Skeletal muscle tissue (tissue), 4 donors: ENCODE results near the gene CACHD1. TPM values are rescaled to one million over a fixed set of nuclear protein-coding genes. Genes with fewer than 3 reads are reported as not detected.
"Not testable (repeated sequence)": the region's sequence is repeated elsewhere in the genome, so short reads cannot be mapped to it uniquely, and the experiment has no call there.

ENCODE experiments used
- H3K27ac ChIP-seq: one replicate; pipeline ENCODE4 v1.7.0; 2013; ENCODE audit warnings: mild to moderate bottlenecking, low read depth, low read length, inconsistent platforms
- H3K27me3 ChIP-seq, 3 donors: one replicate each; pipeline ENCODE4 v1.7.0; 2013; ENCODE audit warnings: low read length in 3 of 3; ENCODE audit not compliant: control insufficient read depth in 3 of 3, insufficient read depth in 3 of 3
- H3K36me3 ChIP-seq, 3 donors: one replicate each; pipeline ENCODE4 v1.7.0; 2013; ENCODE audit warnings: low read length in 3 of 3; ENCODE audit not compliant: control insufficient read depth in 3 of 3, insufficient read depth in 3 of 3
- H3K4me1 ChIP-seq, 3 donors: one replicate each; pipeline ENCODE4 v1.7.0; 2013; ENCODE audit warnings: low read length in 3 of 3, mild to moderate bottlenecking in 3 of 3; ENCODE audit not compliant: control insufficient read depth in 3 of 3, insufficient read depth in 3 of 3
- H3K4me3 ChIP-seq, 3 donors: one replicate each; pipeline ENCODE4 v1.7.0; 2013; ENCODE audit warnings: low read length in 3 of 3
- H3K9ac ChIP-seq, 3 donors: one replicate each; pipeline ENCODE4 v1.7.0; 2013; ENCODE audit warnings: low read length in 3 of 3, mild to moderate bottlenecking in 3 of 3, moderate library complexity in 2 of 3, low read depth in 1 of 3
- H3K9me3 ChIP-seq, 3 donors: one replicate each; pipeline ENCODE4 v1.7.0; 2013; ENCODE audit warnings: low read length in 3 of 3; ENCODE audit not compliant: control insufficient read depth in 3 of 3
- total RNA-seq: library from RNA; depleted of rRNA; stranded (reverse); fragments of >200 nt; gene quantifications from one replicate; pipeline ENCODE4 v1.2.3, GENCODE V29; 2014
- donor health status: Osteomylitis.

The CACHD1 gene
- total RNA-seq, 1 donor from 2014 or later, result 12.5 TPM

DNA sequence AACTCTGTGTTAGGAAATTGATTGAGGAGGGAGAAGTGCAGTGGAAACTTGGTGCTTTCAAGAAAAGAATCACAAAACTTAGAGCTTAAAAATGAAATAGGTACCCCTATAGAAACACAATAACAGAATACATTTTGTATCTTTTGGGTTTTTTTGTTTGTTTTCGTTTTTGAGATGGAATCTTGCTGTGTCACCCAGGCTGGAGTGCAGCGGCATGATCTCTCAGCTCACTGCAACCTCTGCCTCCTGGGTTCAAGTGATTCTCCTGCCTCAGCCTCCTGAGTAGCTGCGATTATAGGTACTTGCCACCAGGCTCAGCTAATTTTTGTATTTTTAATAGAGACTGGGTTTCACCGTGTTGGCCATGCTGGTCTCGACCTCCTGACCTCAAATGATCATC lies 223.5 kb downstream of the CACHD1 start:
- no peaks in the 10 kb centered on the region for H3K27me3 ChIP-seq
- H3K27ac ChIP-seq, result no peak overlapping the region
- H3K9ac ChIP-seq, result no peak overlapping the region
- no peak overlapping the region for H3K4me3 ChIP-seq
- no peaks in the 10 kb centered on the region for H3K9me3 ChIP-seq
- no peaks in the 10 kb centered on the region for H3K4me1 ChIP-seq
- peaks cover 0 to 5% (median 3%) of the 10 kb centered on the region in 3 donors for H3K36me3 ChIP-seq

DNA sequence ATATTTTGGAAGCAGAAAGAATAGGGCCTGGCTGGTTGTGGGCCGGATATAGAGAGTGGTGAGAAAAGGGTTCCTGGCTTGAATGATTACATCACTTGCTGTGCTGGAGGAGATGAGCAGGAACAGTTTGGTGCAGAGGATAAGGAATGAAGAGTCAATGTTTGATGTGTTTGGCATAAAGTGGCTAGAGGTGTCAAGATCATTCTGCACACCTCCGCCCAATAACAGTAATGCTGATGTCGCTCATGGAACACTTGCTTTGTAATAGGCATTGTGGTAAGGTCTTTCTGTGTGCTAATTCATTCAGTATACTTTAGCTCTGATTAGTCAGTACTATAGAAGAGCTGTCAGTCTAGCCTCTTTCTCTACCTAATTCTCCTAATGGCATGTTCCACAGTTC lies 226.9 kb downstream of the CACHD1 start:
- H3K4me3 ChIP-seq, result no peak overlapping the region
- H3K27ac ChIP-seq, result no peak overlapping the region
- no peaks in the 10 kb centered on the region for H3K36me3 ChIP-seq
- no peaks in the 10 kb centered on the region for H3K27me3 ChIP-seq
- no peak overlapping the region for H3K9ac ChIP-seq
- H3K4me1 ChIP-seq, result no peaks in the 10 kb centered on the region
- no peaks in the 10 kb centered on the region for H3K9me3 ChIP-seq

DNA sequence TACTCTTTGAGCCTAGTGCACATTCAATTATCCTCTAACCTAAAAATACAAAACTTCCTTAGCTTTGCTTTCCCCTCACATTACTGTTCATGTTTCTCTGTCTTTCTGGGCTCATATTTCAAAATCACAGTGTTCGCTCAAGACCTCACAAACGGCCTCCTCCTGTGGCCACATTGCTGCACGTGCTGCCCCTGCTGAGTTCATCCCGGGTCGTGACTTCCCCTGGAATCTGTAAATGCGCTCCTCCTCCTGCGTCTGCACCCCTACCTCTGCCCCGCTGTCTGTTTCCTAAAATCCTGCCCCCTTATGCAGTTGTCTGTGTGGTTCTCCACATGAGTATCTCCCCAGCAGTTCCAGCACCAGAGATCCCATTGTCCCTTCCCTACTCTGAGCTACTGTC lies 229.4 kb downstream of the CACHD1 start:
- H3K4me1 ChIP-seq, result no peaks in the 10 kb centered on the region
- H3K4me3 ChIP-seq, result no peak overlapping the region
- no peaks in the 10 kb centered on the region for H3K9me3 ChIP-seq
- no peaks in the 10 kb centered on the region for H3K36me3 ChIP-seq
- H3K27ac ChIP-seq, result no peak overlapping the region
- H3K27me3 ChIP-seq, result no peaks in the 10 kb centered on the region
- no peak overlapping the region for H3K9ac ChIP-seq

DNA sequence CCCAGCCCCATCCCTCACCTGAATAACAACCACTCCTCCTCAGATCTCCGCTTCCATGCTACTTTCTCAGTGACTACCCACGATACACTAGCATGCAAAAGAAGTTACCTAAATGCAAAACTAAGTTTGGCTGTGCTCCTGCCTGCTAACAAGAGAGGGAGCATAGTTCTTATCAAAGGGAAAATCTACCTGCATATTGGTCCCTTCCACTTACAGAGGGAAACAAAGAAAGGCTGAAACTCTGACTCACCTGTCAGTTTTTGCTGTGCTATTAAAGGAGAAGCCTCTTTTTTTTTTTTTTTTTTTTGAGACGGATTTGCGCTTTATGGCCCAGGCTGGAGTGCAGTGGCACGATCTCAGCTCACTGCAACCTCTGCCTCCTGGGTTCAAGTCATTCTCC lies 231.1 kb downstream of the CACHD1 start:
- H3K9me3 ChIP-seq, result no peaks in the 10 kb centered on the region
- no peaks in the 10 kb centered on the region for H3K27me3 ChIP-seq
- H3K4me1 ChIP-seq, result no peaks in the 10 kb centered on the region
- no peak overlapping the region for H3K9ac ChIP-seq
- H3K36me3 ChIP-seq, result no peaks in the 10 kb centered on the region
- H3K4me3 ChIP-seq, result no peak overlapping the region
- H3K27ac ChIP-seq, result no peak overlapping the region

DNA sequence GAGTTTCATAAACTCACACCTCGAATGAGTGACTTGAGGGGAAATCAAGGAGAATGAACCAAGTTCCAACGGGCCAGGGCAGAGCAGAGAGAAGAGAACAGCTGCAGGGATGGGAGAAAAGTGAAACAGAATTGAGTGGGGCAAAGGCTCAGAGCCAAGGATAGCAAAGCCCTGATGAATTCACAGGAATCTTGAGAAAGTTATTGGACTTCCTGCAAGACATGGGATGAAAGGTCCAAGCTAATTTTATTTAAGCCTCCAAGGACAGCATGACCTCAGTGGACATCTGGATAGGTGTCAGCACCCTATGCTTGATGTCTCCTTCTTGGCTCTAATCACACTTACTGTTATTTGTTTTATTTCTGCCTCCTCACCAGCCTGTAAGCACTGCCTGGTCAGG lies 232.0 kb downstream of the CACHD1 start:
- H3K9ac ChIP-seq, result no peak overlapping the region
- H3K36me3 ChIP-seq, result no peaks in the 10 kb centered on the region
- H3K9me3 ChIP-seq, result no peaks in the 10 kb centered on the region

DNA sequence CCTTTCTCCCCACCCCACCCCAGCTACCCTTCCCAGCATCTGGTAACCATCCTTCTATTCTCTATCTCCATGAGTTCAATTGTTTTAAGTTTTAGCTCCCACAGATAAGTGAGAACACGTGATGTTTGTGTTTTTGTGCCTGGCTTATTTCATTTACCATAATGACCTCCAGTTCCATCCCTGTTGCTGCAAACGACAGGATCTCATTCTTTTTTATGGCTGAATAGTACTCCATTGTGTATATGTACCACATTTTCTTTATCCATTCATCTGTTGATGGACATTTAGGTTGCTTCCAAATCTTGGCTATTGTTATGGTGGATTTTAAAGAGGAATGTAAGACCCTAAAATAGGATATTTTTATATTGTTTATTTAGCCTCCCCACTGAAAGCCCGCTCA lies 232.7 kb downstream of the CACHD1 start:
- H3K27ac ChIP-seq, H3K4me1 ChIP-seq, H3K4me3 ChIP-seq, H3K36me3 ChIP-seq, H3K9ac ChIP-seq, H3K27me3 ChIP-seq, H3K9me3 ChIP-seq: not testable (repeated sequence)

More for the DNA sequence above, 232.0 kb downstream of the CACHD1 start:
- Histone ChIP-seq H3K27ac (no peak overlapping the region), H3K4me1 (no peaks in the 10 kb centered on the region), H3K4me3 (no peak overlapping the region), H3K27me3 (no peaks in the 10 kb centered on the region)

DNA sequence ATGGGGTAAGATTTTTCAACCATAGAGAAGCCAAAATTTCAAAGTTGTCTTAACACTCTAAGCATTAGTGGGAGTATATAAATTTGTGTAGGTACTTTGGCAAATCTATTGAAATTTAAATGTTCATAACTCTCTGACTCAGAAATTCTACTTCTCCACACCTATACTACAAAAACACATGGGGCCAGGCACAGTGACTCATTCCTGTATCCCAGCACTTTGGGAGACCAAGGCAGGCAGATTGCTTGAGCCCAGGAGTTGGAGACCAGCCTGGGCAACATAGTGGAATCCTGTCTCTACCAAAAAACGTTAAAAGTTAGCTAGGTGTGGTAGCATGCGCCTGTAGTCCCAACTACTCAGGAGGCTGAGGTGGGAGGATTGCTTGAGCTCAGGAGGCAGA lies 233.7 kb downstream of the CACHD1 start:
- H3K9ac ChIP-seq, result no peak overlapping the region
- no peaks in the 10 kb centered on the region for H3K36me3 ChIP-seq
- H3K27ac ChIP-seq, result no peak overlapping the region

DNA sequence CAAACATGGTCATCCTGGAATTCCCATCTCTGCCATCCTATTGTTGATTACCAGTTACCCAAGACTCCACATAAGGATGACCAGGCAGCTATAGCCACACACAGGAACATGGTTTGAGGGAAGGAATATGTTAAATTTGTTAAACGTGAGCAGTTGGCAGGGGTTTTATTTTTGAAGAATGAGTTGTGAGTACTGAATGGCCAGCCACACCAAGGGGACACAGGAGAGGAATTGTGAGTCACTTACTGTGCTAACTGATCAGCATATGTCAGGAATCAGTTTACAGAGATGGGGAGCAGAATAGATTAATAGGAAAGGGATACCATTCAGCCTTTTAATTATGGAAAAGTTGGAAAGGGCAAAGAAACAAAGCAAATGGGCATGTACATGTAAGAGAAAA lies 235.7 kb downstream of the CACHD1 start:
- Histone ChIP-seq H3K9me3 (no peaks in the 10 kb centered on the region), H3K9ac (no peak overlapping the region), H3K4me3 (no peak overlapping the region), H3K27me3 (no peaks in the 10 kb centered on the region), H3K36me3 (no peaks in the 10 kb centered on the region), H3K4me1 (no peaks in the 10 kb centered on the region), H3K27ac (no peak overlapping the region)

More for the DNA sequence above, 233.7 kb downstream of the CACHD1 start:
- H3K4me3 ChIP-seq, result no peak overlapping the region
- H3K27me3 ChIP-seq, result no peaks in the 10 kb centered on the region
- H3K9me3 ChIP-seq, result no peaks in the 10 kb centered on the region
- no peaks in the 10 kb centered on the region for H3K4me1 ChIP-seq

DNA sequence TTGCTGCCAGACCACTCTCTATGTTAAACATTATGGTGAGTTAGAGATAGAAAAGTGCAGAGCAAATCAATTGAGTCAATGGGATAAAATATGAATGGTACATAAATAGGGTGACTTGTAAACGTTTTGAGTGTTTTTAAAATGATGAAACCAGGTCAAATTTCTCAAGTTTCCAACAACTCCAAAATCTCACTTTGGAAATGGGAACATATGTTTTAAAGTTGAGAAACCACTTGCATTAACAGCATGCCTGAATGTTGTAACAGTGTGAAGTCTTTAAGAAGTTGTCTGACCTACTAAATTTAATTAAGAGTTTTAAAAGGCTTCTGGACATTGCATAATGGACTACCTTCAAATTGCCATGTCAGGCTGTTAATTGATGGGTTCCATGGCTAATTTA lies 241.3 kb downstream of the CACHD1 start:
- no peaks in the 10 kb centered on the region for H3K36me3 ChIP-seq
- H3K27me3 ChIP-seq, result peaks cover 0 to 2% (median 0%) of the 10 kb centered on the region in 3 donors
- no peak overlapping the region for H3K4me3 ChIP-seq
- no peak overlapping the region for H3K27ac ChIP-seq
- H3K4me1 ChIP-seq, result no peaks in the 10 kb centered on the region
- H3K9ac ChIP-seq, result no peak overlapping the region
- no peaks in the 10 kb centered on the region for H3K9me3 ChIP-seq

DNA sequence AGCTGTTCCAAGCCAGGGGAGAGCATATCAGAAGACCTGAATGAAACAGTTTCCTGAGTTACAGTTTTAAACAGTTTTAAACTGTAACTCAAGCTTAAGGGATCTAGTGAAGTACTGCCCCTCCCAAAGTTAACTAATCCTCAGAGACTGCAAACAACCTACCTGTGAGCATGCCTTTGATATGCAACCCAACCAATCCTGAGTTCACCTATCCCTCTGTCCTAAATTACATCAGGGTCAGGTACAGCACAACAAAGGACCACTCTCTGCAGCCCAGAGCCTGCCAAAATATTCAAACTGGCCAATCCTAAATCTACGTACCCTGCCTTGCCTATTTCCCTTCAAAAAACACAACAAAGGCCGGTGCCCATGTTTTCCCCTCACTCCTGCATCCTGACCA lies 242.1 kb downstream of the CACHD1 start:
- H3K27me3 ChIP-seq, result peaks cover 0 to 2% (median 0%) of the 10 kb centered on the region in 3 donors
- no peak overlapping the region for H3K9ac ChIP-seq
- H3K4me3 ChIP-seq, result no peak overlapping the region
- H3K9me3 ChIP-seq, result no peaks in the 10 kb centered on the region
- no peak overlapping the region for H3K27ac ChIP-seq
- no peaks in the 10 kb centered on the region for H3K4me1 ChIP-seq
- no peaks in the 10 kb centered on the region for H3K36me3 ChIP-seq

DNA sequence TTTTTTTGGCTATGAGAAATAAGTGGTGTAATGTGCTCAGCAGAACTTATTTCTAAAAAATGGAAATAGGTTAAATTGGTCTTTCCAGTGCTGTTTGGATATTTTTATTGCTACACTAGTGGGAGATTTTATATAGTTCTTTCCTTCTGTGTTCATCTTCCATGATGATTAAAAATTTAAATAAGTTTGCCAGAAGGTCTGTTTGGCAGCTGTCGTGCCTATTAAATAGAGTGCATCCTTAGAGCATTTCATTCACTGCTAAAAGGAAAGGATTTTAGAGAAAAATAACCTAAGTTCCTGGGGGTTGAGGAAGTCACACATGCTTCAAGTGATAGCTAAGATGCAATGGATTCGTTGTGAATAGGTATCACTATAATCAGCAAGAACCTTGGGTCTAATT lies 245.3 kb downstream of the CACHD1 start:
- H3K27ac ChIP-seq, result no peak overlapping the region
- H3K36me3 ChIP-seq, result no peaks in the 10 kb centered on the region
- H3K9me3 ChIP-seq, result no peaks in the 10 kb centered on the region
- H3K9ac ChIP-seq, result no peak overlapping the region
- no peaks in the 10 kb centered on the region for H3K4me1 ChIP-seq
- peaks cover 0 to 2% (median 0%) of the 10 kb centered on the region in 3 donors for H3K27me3 ChIP-seq
- H3K4me3 ChIP-seq, result no peak overlapping the region
